NT2/D1 (cell line): ENCODE results near the gene B3GLCT.
A peak's percentile ranks its signal among the peaks of the same experiment; 100 is the strongest.

Experiments
- DNase-seq: peaks from one replicate; pipeline ENCODE4 v3.0.0-alpha.2; 2011; ENCODE audit warnings: low read depth, low spot score
- H3K27me3 ChIP-seq: 2 replicates; pipeline ENCODE4 v1.6.0; 2011; ENCODE audit warnings: mild to moderate bottlenecking; ENCODE audit not compliant: insufficient read length, insufficient read depth
- H3K36me3 ChIP-seq: 2 replicates; pipeline ENCODE4 v1.6.1; 2011; ENCODE audit warnings: mild to moderate bottlenecking, low read length, mixed read lengths; ENCODE audit not compliant: insufficient read depth, insufficient read length
- H3K4me1 ChIP-seq: 2 replicates; pipeline ENCODE4 v1.5.1; 2011; ENCODE audit not compliant: insufficient read depth, insufficient read length
- H3K4me3 ChIP-seq: 2 replicates; pipeline ENCODE4 v1.5.1; 2011; ENCODE audit warnings: low read depth; ENCODE audit not compliant: insufficient read length
- H3K9ac ChIP-seq: 2 replicates; pipeline ENCODE4 v1.6.0; 2011; ENCODE audit warnings: low read depth; ENCODE audit not compliant: insufficient read length
- H3K9me3 ChIP-seq: 2 replicates; pipeline ENCODE4 v1.5.1; 2011; ENCODE audit warnings: mild to moderate bottlenecking, low read length; ENCODE audit not compliant: insufficient read depth
- SUZ12 ChIP-seq: IDR thresholded peaks from 2 replicates; pipeline ENCODE4 v1.6.1; 2011; ENCODE audit not compliant: insufficient read length, insufficient read depth; ENCODE audit errors: extremely low read depth
- YY1 ChIP-seq: IDR thresholded peaks from 2 replicates; pipeline ENCODE4 v1.6.1; 2011; ENCODE audit not compliant: insufficient read length, insufficient read depth
- ZNF274 ChIP-seq: IDR thresholded peaks from 2 replicates; pipeline ENCODE4 v1.6.1; 2011; ENCODE audit warnings: mild to moderate bottlenecking, low read depth, low read length

B3GLCT gene

DNA sequence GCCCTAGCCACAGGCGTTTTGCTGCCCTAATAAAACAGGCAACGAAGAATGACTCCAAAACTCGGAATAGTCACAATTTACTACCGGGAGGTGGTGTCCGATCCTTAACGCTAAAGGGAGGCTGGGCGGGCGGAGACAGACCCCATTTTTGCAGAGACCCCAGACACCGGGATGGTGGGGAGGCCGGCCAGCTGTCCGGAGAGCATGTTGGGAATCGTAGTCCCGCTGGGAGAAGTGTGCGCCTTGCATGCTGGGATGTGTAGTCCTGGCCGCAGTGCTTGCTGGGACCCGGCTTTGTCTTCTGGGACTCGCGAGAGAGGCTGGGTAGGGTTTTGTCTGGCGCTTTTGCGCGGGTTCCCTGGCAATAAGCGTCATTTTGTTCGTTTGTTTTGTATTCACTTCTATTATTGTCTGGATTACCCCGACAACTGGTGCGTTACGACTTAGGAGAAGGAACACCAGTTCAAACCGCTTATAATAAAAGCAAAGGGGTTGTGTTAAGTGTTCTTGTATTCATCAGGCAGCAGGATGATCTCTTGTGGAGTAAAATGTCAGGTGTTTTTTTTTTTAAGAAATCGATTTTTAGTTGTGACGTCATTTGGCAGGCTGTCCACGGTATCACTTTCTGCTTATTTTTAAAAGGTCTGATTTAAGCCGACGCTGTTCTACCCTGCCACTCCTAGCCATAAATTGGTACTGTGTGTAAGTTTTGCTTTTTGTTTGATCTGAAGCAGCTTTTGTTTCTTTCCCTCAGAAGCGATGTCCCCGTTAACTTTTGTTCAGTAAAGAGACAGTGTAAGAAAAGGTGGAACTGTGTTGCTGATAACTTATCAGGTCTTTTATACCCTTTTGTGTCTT lies 37.4 kb upstream of the B3GLCT start:
- no peak for TF ChIP-seq YY1
- TF ChIP-seq ZNF274: no peak
- TF ChIP-seq SUZ12: no peak

DNA sequence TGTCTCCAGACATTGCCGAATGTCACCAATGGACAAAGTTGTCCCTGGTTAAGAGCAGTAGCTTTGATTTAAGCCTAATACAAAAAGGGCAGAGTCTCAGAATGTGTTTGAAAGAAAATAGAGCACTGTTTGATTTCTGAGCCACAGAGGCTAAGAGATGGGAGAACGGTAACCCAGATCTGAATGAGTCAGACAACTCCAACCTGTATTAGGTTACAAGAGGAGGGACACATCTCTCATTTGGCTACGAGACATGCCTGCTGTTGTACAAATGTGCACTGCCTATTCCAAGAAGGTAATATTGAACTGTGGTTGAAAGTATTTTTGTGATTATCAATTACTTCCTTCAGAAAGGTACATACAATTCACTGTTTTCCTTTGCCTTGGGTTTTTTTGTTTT lies 33.2 kb upstream of the B3GLCT start:
- DNase-seq: no peak
- TF ChIP-seq YY1 (no peak), SUZ12 (no peak), ZNF274 (no peak)
- Histone ChIP-seq H3K4me3 (no peak overlapping the region), H3K27me3 (no peaks in the 10 kb centered on the region), H3K36me3 (no peaks in the 10 kb centered on the region), H3K4me1 (peaks cover 4% of the 10 kb centered on the region), H3K9me3 (no peaks in the 10 kb centered on the region), H3K9ac (no peak overlapping the region)

More for the DNA sequence above, 37.4 kb upstream of the B3GLCT start:
- H3K4me1 ChIP-seq: no peaks in the 10 kb centered on the region
- no peaks in the 10 kb centered on the region for H3K9me3 ChIP-seq
- H3K36me3 ChIP-seq: peaks cover 25% of the 10 kb centered on the region
- no peaks in the 10 kb centered on the region for H3K27me3 ChIP-seq
- no peak overlapping the region for H3K9ac ChIP-seq
- peak; percentile 86 for DNase-seq
- H3K4me3 ChIP-seq: peak overlapping the region; percentile 88

DNA sequence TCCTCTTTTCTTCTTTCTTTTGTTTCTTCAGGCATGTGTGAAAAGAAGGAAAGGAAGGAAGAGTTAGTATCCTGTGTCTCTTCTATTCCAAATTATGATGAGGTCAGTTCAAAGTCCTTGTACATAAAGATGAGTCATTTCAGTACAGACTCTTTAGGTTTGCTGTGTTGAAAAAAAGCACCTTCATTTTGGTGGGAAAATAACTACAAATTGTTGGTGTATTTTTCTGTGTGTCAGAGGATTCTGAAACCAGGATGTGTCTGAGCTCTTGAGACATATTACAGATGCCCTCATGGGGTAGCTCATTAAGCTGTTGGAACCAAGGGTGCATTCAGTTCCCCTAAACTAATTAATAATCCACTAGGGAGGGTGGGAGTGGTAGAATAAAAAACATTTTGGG lies 32.3 kb upstream of the B3GLCT start:
- no peaks in the 10 kb centered on the region for H3K27me3 ChIP-seq
- TF ChIP-seq YY1 (no peak), ZNF274 (no peak), SUZ12 (no peak)
- no peak overlapping the region for H3K9ac ChIP-seq
- H3K4me3 ChIP-seq: no peak overlapping the region
- peaks cover 4% of the 10 kb centered on the region for H3K4me1 ChIP-seq
- no peaks in the 10 kb centered on the region for H3K9me3 ChIP-seq
- no peak for DNase-seq
- no peaks in the 10 kb centered on the region for H3K36me3 ChIP-seq

DNA sequence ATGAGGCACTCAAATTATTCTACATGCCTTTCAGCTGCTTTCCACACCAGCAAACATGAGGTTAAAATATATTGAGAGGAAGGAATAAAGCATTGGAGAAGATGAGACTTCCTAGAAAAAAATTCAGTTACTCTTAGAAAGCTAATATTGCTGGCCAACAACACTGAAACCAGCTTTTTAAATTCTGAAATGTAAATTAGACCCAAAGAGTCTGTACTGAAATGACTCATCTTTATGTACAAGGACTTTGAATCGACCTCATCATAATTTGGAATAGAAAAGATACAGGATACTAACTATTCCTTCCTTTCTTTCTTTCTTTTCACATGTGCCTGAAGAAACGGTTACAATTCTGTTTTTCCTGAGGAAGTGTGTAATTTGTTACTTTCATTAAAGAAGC lies 31.6 kb upstream of the B3GLCT start:
- DNase-seq: no peak
- Histone ChIP-seq H3K4me3 (no peak overlapping the region), H3K4me1 (peaks cover 4% of the 10 kb centered on the region), H3K27me3 (no peaks in the 10 kb centered on the region), H3K36me3 (no peaks in the 10 kb centered on the region), H3K9me3 (no peaks in the 10 kb centered on the region), H3K9ac (no peak overlapping the region)
- TF ChIP-seq SUZ12: no peak
- no peak for TF ChIP-seq YY1
- TF ChIP-seq ZNF274: no peak

DNA sequence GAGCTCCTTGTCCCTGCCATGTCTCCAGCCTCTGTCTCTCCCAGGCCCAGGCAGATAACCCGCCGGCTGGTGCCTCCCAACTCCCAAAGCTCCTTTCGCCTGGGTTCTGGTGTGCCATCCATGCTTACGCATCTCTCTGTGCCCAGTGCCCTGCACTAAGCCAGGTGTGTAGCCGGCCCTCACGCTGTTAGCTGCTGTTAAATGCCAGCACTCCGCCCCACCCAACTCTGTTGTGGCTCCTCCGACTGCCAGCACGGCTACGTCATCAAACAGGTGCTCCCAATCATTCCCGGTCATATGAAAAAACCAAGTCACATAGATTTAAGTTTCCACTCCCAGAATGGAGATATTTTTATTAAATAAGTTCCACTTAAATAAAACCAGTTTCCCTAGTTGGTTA lies 31.0 kb upstream of the B3GLCT start:
- peaks cover 4% of the 10 kb centered on the region for H3K4me1 ChIP-seq
- H3K36me3 ChIP-seq: no peaks in the 10 kb centered on the region
- DNase-seq: no peak
- no peak overlapping the region for H3K4me3 ChIP-seq
- H3K9ac ChIP-seq: no peak overlapping the region
- TF ChIP-seq SUZ12 (no peak), YY1 (no peak), ZNF274 (no peak)
- H3K27me3 ChIP-seq: no peaks in the 10 kb centered on the region
- H3K9me3 ChIP-seq: no peaks in the 10 kb centered on the region

DNA sequence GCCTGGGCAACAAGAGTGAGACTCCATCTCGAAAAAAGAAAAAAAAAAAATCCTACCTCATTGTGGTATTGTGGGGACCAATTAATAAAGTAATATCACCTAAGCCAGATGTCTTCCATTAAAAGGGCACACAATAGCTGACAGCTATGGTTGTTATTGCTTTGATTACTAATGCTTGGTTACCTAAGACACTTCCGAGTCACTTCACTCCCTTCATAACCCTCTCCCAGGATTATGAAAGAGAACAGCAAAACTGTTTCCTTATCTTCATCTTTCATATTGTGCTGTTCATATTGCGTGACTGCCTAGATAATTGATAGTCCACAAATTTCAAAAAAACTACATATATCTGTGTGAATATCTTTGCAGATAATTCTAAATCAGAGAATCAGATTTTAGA lies 27.8 kb upstream of the B3GLCT start:
- Histone ChIP-seq H3K27me3 (no peaks in the 10 kb centered on the region), H3K4me3 (no peak overlapping the region), H3K9me3 (no peaks in the 10 kb centered on the region), H3K4me1 (peaks cover 4% of the 10 kb centered on the region), H3K36me3 (no peaks in the 10 kb centered on the region), H3K9ac (no peak overlapping the region)
- DNase-seq: no peak
- no peak for TF ChIP-seq YY1

DNA sequence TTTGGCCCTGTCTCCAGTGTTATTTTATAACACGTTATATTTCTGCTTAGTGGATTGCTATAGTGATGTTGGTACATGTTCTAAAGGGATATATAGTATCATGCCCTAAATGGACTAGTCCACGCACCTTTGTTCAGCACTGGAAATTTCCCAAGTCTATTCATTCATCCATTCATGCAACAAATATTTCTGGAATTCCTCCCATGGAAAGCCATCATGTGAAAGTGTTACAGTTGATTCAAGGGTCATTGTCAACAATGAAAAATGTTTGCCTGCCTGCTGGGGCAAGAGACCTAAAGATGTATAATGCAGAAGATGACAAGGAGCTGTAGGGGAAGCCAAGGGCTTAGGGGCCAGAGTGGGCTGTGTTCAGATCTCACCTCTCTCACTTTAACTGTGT lies 27.2 kb upstream of the B3GLCT start:
- Histone ChIP-seq H3K27me3 (no peaks in the 10 kb centered on the region), H3K36me3 (no peaks in the 10 kb centered on the region), H3K9ac (no peak overlapping the region), H3K4me3 (no peak overlapping the region), H3K9me3 (no peaks in the 10 kb centered on the region), H3K4me1 (peaks cover 4% of the 10 kb centered on the region)
- TF ChIP-seq ZNF274 (no peak), SUZ12 (no peak), YY1 (no peak)
- DNase-seq: no peak

DNA sequence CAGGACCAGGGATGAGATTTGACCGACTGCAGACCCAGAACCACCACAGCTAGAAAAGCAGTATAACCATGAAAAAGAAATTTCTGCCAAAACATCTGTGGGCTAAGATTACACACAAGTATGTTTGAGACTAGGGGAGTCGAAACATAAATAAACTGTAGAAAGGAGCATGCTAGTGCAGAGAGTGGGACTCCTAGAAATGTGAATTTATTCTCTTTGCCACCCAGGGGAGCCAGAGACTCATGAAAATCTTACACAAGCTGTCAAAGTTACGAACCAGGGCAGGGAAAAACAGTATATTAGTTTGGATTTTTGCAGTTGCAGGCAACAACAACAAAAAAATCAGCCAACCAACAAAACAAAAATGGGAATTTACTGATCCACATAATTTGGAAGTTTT lies 25.8 kb upstream of the B3GLCT start:
- Histone ChIP-seq H3K9ac (no peak overlapping the region), H3K4me3 (no peak overlapping the region), H3K27me3 (no peaks in the 10 kb centered on the region), H3K9me3 (no peaks in the 10 kb centered on the region), H3K4me1 (peaks cover 2% of the 10 kb centered on the region), H3K36me3 (no peaks in the 10 kb centered on the region)
- no peak for DNase-seq
- TF ChIP-seq SUZ12 (no peak), YY1 (no peak), ZNF274 (no peak)
